Astrocyte of the cerebellum (primary cell): Measurements from ENCODE around the gene DRAP1.
A peak's percentile ranks its signal among the peaks of the same experiment; 100 is the strongest.

Experiments used
- DNase-seq: peaks from one replicate; pipeline ENCODE4 v3.0.0-alpha.2; 2011; ENCODE audit warnings: low read depth
- H3K4me3 ChIP-seq: 2 replicates; pipeline ENCODE4 v1.5.1; 2011; ENCODE audit warnings: mild to moderate bottlenecking, low read depth, low read length, moderate library complexity
- in situ Hi-C: cut with HindIII; loops from 2 replicates; pipeline ENCODE4 v1.10.0; 2017; ENCODE audit warnings: low sequenced_read_pairs
- TF ChIP-seq, protein P1 (sequence below): IDR thresholded peaks from 2 replicates; pipeline ENCODE4 v1.5.1; 2012; ENCODE audit warnings: low read length, low read depth, moderate library complexity, mild to moderate bottlenecking; ENCODE audit errors: missing control alignments

DRAP1 gene

DNA sequence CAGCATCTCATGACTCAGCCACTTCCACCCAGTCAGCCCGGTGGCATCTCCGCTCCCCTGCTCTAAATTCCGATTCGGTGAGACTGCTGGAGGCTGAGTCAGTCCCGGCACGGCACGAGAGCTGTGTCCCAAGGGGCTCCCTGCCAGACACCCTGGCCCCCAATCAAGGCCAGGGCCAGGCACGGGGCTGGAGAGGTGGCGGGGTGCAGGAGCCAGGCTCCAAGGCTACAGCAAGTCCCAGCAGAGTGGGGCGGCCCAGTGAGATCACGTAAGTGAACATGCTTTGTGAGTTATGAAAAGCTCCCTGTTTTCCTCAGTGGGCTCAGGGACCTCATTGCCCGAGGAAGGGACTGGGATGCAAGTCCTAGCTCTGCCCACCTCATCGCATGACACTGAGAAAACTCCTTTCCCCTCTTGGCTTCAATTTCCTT, 3.4 kb upstream of the DRAP1 start:
- in situ Hi-C loops, result no loop called here
- TF ChIP-seq, protein P1, sequence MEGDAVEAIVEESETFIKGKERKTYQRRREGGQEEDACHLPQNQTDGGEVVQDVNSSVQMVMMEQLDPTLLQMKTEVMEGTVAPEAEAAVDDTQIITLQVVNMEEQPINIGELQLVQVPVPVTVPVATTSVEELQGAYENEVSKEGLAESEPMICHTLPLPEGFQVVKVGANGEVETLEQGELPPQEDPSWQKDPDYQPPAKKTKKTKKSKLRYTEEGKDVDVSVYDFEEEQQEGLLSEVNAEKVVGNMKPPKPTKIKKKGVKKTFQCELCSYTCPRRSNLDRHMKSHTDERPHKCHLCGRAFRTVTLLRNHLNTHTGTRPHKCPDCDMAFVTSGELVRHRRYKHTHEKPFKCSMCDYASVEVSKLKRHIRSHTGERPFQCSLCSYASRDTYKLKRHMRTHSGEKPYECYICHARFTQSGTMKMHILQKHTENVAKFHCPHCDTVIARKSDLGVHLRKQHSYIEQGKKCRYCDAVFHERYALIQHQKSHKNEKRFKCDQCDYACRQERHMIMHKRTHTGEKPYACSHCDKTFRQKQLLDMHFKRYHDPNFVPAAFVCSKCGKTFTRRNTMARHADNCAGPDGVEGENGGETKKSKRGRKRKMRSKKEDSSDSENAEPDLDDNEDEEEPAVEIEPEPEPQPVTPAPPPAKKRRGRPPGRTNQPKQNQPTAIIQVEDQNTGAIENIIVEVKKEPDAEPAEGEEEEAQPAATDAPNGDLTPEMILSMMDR, result no peak
- H3K4me3 ChIP-seq, result peak overlapping the region; percentile 13
- peak; percentile 84 for DNase-seq

DNA sequence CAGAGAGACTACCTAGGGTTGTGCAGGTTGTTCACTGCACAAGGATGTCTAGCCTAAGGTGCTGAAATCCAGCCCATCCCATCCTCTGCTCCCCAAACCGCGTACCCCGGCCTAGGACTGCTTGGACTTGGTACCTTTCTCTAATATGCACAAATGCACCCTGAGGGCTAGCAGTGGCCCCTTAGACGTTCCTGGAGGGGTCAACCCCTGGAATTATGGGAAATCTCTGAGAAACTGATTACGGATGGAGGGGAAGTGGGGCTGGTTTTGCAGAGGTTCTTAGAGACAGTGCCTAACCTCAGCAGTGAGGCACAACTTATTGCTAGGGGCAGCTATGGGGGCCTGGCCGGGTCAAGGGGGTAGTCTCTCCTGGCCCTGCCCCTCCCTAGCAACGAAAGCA, 2.8 kb upstream of the DRAP1 start:
- no peak for DNase-seq
- in situ Hi-C loops, result no loop called here
- TF ChIP-seq, protein P1, result no peak
- H3K4me3 ChIP-seq, result no peak overlapping the region

DNA sequence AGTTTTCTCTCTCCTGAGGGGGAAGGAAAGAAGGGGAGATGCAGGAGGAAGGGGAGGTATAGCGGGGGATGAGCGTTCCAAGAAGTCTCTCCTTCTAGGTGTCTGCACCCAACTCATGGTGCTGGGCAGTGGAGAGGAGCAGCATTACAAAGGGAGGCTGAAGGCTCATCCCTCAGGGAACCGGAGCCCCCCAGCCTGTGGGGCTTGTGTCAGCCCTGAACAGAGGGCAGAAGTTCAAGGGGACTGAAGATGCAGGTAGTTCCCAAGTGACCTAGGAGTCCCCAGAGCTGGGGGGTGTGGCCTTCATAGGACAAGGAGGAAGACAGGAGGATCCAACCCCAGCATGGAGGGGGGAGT, 2.2 kb upstream of the DRAP1 start:
- in situ Hi-C loops, result no loop called here
- TF ChIP-seq, protein P1, result no peak
- DNase-seq, result no peak
- peak overlapping the region; percentile 94 for H3K4me3 ChIP-seq

DNA sequence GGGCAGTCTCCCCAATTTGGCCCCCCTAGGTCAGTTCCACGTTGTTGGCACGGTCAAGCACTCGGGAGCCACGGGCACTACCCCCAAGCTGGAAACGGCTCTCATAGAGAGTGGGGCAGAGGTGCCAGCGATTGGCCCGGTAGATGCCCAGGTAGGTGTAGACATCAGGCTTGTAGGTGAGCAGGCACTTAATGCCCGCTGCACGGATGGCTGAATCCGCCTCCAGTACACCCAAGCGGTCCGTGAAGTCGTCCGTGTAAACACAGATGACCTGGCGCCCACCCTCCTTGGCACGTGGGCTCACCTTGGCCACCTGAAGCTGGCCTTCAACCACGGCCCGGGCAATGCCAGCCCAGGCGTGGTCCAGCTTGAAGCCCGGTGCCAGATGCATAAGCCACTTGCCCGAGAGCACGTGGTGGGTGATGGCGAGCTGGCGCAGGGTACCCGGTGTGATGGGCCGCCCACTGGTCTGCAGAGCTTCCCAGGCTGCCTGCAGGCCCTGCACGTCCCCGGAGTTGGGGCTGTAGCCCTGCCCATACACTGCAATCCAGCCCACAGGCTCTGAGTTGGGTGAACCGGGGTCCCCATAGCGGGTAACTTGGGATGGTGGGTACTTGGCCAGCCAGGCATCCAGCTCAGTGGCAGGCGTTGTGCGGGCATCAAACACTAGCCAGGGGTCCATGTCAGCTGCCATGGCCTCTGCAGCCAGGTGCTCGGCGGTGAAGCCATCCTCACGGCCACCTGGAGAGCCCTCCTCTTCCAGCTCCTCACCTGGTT, 1.6 kb upstream of the DRAP1 start:
- DNase-seq, result no peak
- TF ChIP-seq, protein P1, result no peak
- peak overlapping the region; percentile 94 for H3K4me3 ChIP-seq
- in situ Hi-C loops, result no loop called here

DNA sequence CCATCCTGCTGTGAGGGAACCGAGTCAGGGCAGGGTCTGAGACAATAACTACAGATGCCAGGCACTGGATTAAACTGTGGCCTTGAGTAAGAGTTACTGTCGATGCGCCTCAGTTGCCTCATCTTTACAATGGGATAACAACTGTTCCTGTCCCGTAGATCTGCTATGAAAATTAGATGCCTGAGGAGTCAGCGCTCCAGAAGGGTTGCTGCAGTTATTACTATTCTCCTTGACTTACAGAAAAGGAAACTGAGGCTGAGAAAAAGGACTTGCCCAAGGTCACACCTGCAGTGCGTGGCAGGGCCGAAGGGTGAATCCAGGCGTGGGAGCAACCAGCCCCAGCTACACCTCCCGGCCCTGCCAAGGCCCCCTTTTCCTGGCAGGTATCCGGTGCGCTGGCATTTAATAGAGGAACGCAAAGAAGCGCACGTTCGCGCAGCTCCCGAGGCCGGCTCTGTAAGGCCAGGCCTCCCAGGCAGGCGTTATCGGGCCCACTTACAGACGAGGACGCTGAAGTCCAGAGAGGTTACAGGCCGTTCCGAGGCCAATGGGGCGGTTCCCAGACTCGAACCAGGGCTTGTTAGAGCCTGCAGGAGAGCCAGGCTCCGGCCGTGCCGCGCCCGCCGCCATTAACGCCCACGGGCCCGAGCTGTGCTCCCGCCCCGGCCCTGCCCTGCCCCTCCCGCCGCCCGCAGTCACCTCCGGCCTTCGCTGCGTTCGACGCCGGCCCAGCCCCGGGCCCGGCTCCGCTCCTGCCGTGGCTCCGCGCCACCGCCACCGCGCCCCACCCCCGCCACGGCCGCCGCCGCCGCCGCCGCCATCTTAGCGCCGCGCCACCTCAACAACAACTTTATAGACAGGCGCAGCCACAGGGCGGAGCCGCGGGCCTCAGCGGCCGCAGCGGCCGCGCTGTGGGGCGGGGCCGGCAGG, 750 bp upstream of the DRAP1 start, which contains the start of gene C11orf68:
C11orf68 (minus strand) TSS at position 852 of the 930 bp plus-strand sequence; CDS start at position 821, 31 bp downstream.
- H3K4me3 ChIP-seq, result peak within 1 kb of the TSS; percentile 94
- TF ChIP-seq, protein P1, result no peak
- in situ Hi-C loops, result no loop called here
- DNase-seq, result no peak

DNA sequence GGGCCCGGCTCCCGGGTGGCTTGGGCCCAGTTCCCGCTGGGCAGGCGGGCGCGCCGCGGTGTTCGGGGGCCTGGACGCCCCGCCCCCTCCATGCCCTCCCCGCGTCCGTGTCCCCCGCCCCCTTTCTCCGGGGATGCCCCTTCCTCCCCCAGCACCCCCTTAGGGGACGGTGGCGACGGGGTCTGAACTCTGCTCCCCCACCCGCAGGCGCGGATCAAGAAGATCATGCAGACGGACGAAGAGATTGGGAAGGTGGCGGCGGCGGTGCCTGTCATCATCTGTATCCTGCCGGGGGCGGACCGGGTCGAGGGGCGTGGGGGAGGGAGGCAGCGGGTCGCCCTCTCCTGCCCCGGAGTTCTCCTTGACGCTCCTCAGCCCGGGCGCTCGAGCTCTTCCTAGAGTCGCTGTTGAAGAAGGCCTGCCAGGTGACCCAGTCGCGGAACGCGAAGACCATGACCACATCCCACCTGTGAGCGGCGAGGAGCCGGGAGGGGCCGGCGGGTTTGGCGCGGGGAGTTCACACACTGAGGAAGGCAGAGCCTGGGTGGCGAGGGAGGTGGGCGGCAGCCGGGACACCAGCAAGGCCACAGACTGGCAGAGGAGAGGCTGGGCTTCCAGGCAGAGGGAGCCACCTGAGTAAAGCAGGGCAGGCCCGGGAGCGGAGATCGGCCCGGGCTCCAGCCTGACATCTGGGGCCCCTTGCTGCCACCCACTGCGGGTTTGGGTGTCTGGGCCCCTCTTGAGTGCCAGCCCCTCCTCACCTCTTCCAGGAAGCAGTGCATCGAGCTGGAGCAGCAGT, 546 bp downstream of the DRAP1 start:
- in situ Hi-C loops, result no loop called here
- TF ChIP-seq, protein P1, result no peak
- peak overlapping the region; percentile 72 for H3K4me3 ChIP-seq
- DNase-seq, result no peak
